ENCODE measurements around the gene OR4K1.

The OR4K1 gene

GRCh38 chr14:19911114-19911513 is 19.6 kb upstream of the OR4K1 start:
- TF ChIP-seq, protein P1, sequence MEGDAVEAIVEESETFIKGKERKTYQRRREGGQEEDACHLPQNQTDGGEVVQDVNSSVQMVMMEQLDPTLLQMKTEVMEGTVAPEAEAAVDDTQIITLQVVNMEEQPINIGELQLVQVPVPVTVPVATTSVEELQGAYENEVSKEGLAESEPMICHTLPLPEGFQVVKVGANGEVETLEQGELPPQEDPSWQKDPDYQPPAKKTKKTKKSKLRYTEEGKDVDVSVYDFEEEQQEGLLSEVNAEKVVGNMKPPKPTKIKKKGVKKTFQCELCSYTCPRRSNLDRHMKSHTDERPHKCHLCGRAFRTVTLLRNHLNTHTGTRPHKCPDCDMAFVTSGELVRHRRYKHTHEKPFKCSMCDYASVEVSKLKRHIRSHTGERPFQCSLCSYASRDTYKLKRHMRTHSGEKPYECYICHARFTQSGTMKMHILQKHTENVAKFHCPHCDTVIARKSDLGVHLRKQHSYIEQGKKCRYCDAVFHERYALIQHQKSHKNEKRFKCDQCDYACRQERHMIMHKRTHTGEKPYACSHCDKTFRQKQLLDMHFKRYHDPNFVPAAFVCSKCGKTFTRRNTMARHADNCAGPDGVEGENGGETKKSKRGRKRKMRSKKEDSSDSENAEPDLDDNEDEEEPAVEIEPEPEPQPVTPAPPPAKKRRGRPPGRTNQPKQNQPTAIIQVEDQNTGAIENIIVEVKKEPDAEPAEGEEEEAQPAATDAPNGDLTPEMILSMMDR (IDR thresholded peaks at IDR 0.05): no peak
- Histone ChIP-seq H2AFZ (no peak overlapping the region), H3K4me1 (no peaks in the 10 kb centered on the region), H3K79me2 (no peaks in the 10 kb centered on the region), H3K9ac (no peak overlapping the region), H3K27me3 (ENCODE audit: control insufficient read depth, insufficient read depth, low read length) (no peaks in the 10 kb centered on the region), H3K27ac (no peak overlapping the region), H3K9me3 (ENCODE audit: control insufficient read depth, low read length) (no peaks in the 10 kb centered on the region), H3K36me3 (ENCODE audit: control insufficient read depth, insufficient read depth, low read length) (no peaks in the 10 kb centered on the region), H3K4me2 (ENCODE audit: low read length) (no peak overlapping the region), H3K4me3 (ENCODE audit: low read depth, low read length) (no peak overlapping the region)

GRCh38 chr14:19917243-19917642 is 13.5 kb upstream of the OR4K1 start:
- Histone ChIP-seq H3K9me3 (ENCODE audit: control insufficient read depth, low read length) (no peaks in the 10 kb centered on the region), H3K27me3 (ENCODE audit: control insufficient read depth, insufficient read depth, low read length) (no peaks in the 10 kb centered on the region), H3K4me3 (ENCODE audit: low read depth, low read length) (no peak overlapping the region), H3K27ac (no peak overlapping the region), H3K4me2 (ENCODE audit: low read length) (no peak overlapping the region), H2AFZ (no peak overlapping the region), H3K79me2 (no peaks in the 10 kb centered on the region), H3K36me3 (ENCODE audit: control insufficient read depth, insufficient read depth, low read length) (no peaks in the 10 kb centered on the region), H3K9ac (no peak overlapping the region), H3K4me1 (no peaks in the 10 kb centered on the region)
- TF ChIP-seq, protein P1 (IDR thresholded peaks at IDR 0.05): no peak

GRCh38 chr14:19917955-19918518 is 12.7 kb upstream of the OR4K1 start:
- Histone ChIP-seq H3K9me3 (ENCODE audit: control insufficient read depth, low read length) (no peaks in the 10 kb centered on the region), H3K27me3 (ENCODE audit: control insufficient read depth, insufficient read depth, low read length) (no peaks in the 10 kb centered on the region), H3K4me3 (ENCODE audit: low read depth, low read length) (no peak overlapping the region), H3K9ac (no peak overlapping the region), H3K36me3 (ENCODE audit: control insufficient read depth, insufficient read depth, low read length) (no peaks in the 10 kb centered on the region), H3K4me1 (no peaks in the 10 kb centered on the region), H3K27ac (no peak overlapping the region), H3K79me2 (no peaks in the 10 kb centered on the region), H3K4me2 (ENCODE audit: low read length) (no peak overlapping the region), H2AFZ (no peak overlapping the region)
- TF ChIP-seq, protein P1 (IDR thresholded peaks at IDR 0.05): no peak

- no peak overlapping the region for H3K4me2 ChIP-seq (ENCODE audit: low read length)
- no peak overlapping the region for H3K27ac ChIP-seq
- H3K9me3 ChIP-seq (ENCODE audit: control insufficient read depth, low read length): no peaks in the 10 kb centered on the region
- H3K9ac ChIP-seq: no peak overlapping the region
- H3K4me3 ChIP-seq (ENCODE audit: low read depth, low read length): no peak overlapping the region
- TF ChIP-seq, protein P1 (IDR thresholded peaks at IDR 0.05): no peak
- no peaks in the 10 kb centered on the region for H3K27me3 ChIP-seq (ENCODE audit: control insufficient read depth, insufficient read depth, low read length)
- no peak overlapping the region for H2AFZ ChIP-seq
- no peaks in the 10 kb centered on the region for H3K36me3 ChIP-seq (ENCODE audit: control insufficient read depth, insufficient read depth, low read length)
- H3K4me1 ChIP-seq: no peaks in the 10 kb centered on the region
- H3K79me2 ChIP-seq: no peaks in the 10 kb centered on the region
Observed at GRCh38 chr14:19918553-19919264, 12.0 kb upstream of the OR4K1 start.

Data from parathyroid adenoma (tissue), 2 donors.